GM18519 (cell line): ENCODE results near the gene FANCC.

ENCODE experiments used
- ATAC-seq: cut with Tn5 transposase; IDR thresholded peaks from one replicate; pipeline ENCODE4 v1.9.1; 2021; ENCODE audit warnings: mild to moderate bottlenecking, moderate library complexity; ENCODE audit not compliant: unreplicated experiment, low FRiP score

The FANCC gene

GRCh38 chr9:95129476-95130291 is 187.8 kb downstream of the FANCC start:
- no peak for ATAC-seq

DNA sequence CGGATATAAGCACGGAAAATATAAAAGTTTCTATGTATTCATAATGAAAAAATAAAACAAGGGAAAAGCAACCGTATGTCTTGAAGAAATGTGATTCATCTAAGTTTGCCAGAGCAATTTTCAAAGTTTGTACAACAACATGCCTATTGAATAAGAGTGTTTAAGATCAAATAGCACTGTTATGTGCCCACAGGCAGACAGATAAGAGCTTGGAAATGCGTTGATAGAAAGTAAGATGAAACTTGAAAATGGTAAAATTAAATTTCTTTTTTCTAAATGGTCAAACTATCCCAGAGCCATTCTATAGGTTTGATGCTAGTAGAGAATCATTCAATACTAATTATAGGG is 189.4 kb downstream of the FANCC start:
- ATAC-seq: no peak

- ATAC-seq: no peak
Observed at GRCh38 chr9:95127249-95128176, 190.0 kb downstream of the FANCC start.

DNA sequence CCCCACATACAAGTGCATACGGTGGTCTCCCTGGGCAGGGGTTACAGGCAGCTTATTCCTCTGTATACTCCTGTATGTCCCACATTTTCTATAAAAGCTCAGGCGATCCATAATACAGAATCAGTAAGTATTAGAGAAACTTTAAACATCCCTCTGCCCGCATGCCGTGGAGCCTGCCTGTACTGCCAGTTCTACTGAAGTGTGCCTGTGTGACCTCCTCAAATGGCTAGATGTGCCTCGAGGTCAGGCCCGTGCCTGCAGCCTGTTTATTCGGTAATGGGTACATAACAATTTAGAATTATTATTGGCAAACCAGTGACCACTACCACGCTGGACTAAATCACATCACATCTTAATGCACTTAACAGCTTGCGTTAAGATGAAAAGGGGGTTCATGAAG is 190.8 kb downstream of the FANCC start:
- ATAC-seq: no peak

DNA sequence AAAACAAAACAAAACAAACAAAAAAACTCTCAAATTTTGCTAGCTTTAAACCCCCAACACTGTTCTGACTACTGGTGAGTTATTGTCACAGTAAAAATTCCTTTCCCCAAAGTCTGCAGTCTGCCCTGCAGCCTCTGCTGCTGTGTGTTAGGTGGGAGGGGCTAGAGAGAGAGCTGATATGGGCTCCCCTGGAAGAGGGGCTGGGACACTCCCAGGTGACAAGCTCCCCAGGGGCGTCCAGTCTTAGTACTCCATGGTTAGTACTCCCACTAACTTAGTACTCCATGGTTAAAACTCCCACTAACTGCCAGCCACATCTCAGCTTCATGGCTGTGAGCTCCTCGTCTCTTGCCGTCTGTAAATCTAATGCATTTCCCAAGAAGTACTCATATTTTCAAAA is 191.9 kb downstream of the FANCC start:
- no peak for ATAC-seq

- ATAC-seq: no peak
Observed at GRCh38 chr9:95124582-95125367, 192.7 kb downstream of the FANCC start.

DNA sequence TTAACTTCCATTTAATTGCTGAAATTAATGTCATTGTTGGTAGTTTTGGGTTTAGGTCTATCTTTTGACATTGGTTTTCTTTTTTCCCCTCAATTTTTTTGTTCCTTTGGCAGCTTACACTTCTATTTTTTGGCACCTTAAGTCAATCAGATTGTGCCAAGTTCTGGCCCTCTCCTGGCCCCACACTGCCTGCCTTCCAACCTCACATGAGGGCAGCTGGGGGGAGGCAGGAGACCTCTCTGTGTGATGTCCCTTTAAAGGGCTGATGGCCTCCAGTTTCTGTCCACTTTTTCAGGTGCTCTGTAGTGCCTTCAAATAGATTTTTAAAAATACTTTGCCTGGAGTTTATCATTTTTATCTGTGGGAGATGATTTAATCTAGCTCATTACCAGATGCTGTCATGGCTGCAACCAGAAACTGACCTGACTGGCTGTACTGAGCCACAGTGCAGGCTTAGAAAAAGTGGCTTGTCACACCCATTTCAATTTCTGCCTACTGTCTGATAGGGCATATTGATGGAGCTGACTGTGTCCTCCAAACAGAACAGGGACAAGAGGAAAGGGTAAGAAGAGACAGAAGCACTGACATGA is 196.6 kb downstream of the FANCC start:
- ATAC-seq: no peak

GRCh38 chr9:95118596-95118995 is 198.9 kb downstream of the FANCC start:
- ATAC-seq: no peak

DNA sequence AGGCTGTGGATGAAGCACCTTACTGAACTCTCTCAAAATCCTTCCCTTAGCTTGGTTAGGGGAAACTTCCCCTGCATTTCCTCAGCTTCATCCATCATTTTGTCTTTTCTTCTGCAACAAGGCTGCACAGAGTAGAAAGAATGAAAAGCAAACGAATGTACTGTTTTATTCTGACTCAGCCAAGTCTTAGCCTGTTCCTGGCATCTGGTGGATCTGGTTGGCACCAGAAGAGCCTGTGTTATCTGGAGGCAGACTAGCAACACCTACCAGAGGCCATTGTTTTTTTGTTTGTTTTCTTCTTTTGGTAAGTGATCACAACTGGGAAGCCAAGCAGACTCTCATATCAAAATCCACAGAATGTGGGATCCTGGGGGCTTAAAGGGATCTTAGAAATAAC is 200.7 kb downstream of the FANCC start:
- no peak for ATAC-seq

DNA sequence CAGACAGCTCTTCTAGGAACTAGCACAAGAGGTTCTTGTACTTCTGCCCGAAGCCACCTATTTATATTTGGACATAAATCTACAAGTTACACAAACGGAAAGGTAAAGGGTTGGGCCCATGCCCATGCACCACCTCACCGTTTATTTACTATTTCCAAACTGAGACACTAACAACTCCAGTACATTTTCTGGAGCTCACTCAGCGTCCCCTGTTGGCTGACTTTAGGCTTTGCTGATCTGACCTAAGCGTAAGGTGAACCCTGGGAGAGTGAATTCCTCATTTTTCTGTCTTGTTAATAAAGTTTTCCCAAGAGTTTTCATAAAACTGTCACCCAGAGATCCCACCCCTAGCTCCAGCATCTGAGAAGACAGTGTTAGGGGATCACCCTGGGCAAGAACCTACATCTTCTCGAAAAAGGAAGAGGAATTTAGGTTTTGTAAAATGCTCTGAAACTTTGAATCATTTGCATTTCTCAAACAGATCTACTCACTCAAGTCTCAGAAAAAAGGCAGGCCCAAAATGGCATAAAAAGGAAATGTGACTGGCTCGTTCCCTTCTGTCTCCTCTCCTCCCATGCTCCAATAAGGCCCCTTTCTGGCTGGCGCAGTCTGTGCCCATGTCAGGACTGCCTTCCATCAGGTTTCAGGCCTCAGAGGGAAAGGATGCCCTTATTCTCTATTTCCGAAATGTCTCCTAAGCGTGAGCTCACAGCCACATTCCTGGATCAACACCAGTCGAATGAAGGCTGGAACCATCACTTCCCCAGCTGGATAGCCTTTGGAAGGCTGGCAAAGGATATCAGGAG is 201.3 kb downstream of the FANCC start:
- no peak for ATAC-seq

DNA sequence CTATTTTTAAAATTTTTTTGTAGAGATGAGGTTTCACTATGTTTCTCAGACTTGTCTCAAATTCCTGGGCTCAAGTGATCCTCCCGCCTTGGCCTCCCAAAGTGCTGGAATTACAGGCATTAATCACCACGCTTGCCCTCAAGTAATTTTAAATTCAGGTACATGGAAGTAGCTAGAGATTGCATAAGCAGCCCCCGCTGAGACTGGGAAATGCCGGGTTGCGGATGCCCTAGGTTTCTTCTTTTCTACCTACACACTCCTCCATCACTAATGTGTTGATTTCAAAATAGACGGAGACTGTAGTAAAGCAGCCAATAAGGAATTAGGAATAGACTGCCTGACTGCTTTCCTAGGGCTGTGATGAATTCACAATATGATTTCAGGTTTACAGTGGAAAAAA is 202.4 kb downstream of the FANCC start:
- no peak for ATAC-seq

GRCh38 chr9:95112436-95113280 is 204.9 kb downstream of the FANCC start:
- no peak for ATAC-seq

- no peak for ATAC-seq
Observed at GRCh38 chr9:95111716-95112115, 205.8 kb downstream of the FANCC start.

DNA sequence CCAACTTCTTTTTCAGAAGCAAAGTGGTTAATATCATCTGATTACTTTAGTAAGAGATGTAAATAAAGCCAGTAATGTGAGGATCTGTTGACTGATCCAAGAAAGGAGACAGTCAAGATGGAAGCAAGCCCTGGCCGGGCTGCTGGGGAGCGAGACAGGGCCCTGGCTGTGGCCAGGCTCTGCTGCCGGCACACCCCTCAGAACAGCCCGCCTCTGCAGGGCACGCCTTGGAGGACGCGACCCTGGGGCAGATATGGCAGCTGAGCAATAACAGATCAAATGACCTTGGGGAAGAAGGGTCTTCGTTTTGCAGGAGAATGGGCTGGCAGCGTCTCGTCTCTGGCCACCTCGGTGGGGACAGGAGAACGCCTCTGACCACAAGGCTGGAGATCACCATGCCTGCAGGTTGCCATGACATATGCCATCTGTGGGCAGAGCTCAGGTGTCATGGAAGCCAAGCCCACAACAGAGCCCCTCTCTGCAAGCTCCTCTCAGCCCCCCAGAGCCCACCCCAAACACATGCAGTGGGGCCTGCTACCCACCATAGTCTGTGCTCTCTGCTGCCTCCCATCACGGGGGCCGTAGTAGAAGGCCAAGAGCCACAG is 206.5 kb downstream of the FANCC start:
- no peak for ATAC-seq

DNA sequence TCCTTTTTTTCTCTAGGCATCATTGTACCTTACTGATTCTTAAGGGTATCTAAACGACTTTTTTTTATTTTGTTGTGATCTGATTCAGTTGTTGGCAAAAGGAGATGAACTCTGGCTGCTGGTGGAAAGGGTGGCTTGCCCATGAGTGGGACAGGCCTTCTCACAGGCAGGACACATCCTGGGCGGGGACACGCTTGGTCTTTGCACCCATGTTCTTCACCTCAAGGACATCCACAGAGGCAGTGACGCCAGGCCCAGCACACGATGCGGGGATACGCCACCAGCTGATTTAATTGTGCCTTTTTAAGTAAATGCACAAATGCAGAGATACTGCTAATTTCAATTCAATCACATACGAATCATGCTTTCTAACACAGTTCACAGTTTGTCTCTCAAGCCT is 208.1 kb downstream of the FANCC start:
- no peak for ATAC-seq

- no peak for ATAC-seq
Observed at GRCh38 chr9:95108777-95109176, 208.7 kb downstream of the FANCC start.

DNA sequence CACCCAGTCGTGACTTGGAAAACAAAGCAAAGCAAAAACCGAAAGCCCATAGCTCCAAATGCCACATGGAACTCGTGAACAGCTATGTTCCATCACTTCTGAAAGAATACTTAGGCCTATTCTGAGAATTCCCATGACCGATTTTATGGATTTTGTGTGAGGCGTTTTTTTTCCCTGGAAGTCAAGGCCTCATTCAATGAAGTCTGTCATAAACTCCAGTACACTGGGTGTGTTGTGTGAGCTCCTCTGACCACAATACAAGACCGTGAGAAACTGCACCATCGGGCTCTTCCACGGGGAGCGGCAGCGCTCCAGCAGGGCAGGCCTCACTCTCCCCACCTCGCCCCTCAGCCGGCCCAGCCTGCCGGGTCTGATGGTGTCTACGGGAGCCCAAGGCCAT is 209.5 kb downstream of the FANCC start:
- no peak for ATAC-seq

DNA sequence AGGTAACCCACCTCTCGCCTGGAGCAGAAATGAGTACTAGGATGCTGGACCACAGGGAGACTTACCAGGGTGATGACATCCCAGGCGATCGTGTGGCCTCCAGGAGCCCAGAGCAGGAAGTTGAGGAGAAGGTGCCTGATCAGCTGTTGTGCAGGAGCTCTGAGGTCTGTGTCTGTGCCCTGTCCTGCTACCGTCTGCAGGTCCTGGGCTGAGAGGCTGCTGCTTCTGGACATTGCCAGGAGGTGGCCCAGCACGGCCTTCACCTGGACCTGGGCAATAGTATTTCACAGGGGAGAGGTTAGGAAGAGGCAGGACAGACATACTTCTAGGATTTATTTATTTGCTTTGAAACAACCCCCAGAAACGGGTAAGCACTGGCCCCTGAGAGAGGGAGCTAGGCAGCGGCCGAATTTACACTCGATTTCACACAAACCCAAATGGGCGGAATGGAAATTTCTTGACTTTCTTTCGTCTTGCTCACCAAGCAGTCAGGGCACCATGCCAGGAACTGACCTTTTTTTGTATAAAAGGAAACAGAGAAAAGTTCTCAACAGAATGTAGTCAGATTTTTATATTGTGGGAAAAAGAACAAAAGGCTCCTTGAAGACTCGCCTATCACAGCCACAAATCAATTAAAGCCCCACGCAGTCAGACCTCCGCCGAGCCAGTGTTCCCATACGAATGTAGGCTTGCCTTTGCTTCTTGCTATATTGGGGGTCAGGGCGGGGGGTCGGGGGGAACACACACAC is 210.3 kb downstream of the FANCC start:
- ATAC-seq: no peak
